ENCODE results near the gene JUNB.

Gene JUNB

GRCh38 chr19:12791345-12792050 is at the start of gene JUNB:
Gene JUNB, plus strand, starts transcription at chr19:12791486. Its CDS starts 286 bp downstream, at chr19:12791772.
- peak; percentile 92 for DNase-seq (ENCODE audit: extremely low read depth, low read depth)
- no peak for TF ChIP-seq CTCF (IDR thresholded peaks at IDR 0.05; ENCODE audit: low read depth, low read length, missing control alignments)
- peak within 1 kb of the TSS; percentile 84 for H3K4me3 ChIP-seq (replicated peaks; ENCODE audit: low read depth, low read length)

GRCh38 chr19:12745166-12745897 is 46.0 kb upstream of the JUNB start:
- no peak for DNase-seq (ENCODE audit: extremely low read depth, low read depth)
- TF ChIP-seq CTCF (IDR thresholded peaks at IDR 0.05; ENCODE audit: low read depth, low read length, missing control alignments) = no peak
- no peak overlapping the region for H3K4me3 ChIP-seq (replicated peaks; ENCODE audit: low read depth, low read length)

- DNase-seq (ENCODE audit: extremely low read depth, low read depth) = no peak
- H3K4me3 ChIP-seq (replicated peaks; ENCODE audit: low read depth, low read length) = no peak overlapping the region
- TF ChIP-seq CTCF (IDR thresholded peaks at IDR 0.05; ENCODE audit: low read depth, low read length, missing control alignments) = no peak
Measured at GRCh38 chr19:12748489-12748888, 42.8 kb upstream of the JUNB start.

- DNase-seq (ENCODE audit: extremely low read depth, low read depth) = no peak
- no peak for TF ChIP-seq CTCF (IDR thresholded peaks at IDR 0.05; ENCODE audit: low read depth, low read length, missing control alignments)
- H3K4me3 ChIP-seq (replicated peaks; ENCODE audit: low read depth, low read length) = no peak overlapping the region
Measured at GRCh38 chr19:12749938-12750521, 41.3 kb upstream of the JUNB start.

- no peak for TF ChIP-seq CTCF (IDR thresholded peaks at IDR 0.05; ENCODE audit: low read depth, low read length, missing control alignments)
- no peak for DNase-seq (ENCODE audit: extremely low read depth, low read depth)
- no peak overlapping the region for H3K4me3 ChIP-seq (replicated peaks; ENCODE audit: low read depth, low read length)
Measured at GRCh38 chr19:12750851-12751250, 40.4 kb upstream of the JUNB start.

GRCh38 chr19:12751635-12752034 is 39.7 kb upstream of the JUNB start, which contains the start of gene BEST2:
Gene BEST2, plus strand, starts transcription at chr19:12751791. Its CDS starts 802 bp downstream, at chr19:12752593.
- no peak within 1 kb of the TSS for H3K4me3 ChIP-seq (replicated peaks; ENCODE audit: low read depth, low read length)
- no peak for DNase-seq (ENCODE audit: extremely low read depth, low read depth)
- TF ChIP-seq CTCF (IDR thresholded peaks at IDR 0.05; ENCODE audit: low read depth, low read length, missing control alignments) = no peak

Data from HFF-Myc (cell line).